Activated T-cell treated with anti-CD3 and anti-CD28 coated beads for 1 hour (primary cell): ENCODE data around the gene PPP1R3A.
"Not testable (repeated sequence)": the region's sequence is repeated elsewhere in the genome, so short reads cannot be mapped to it uniquely, and the experiment has no call there.

ENCODE experiments used
- DNase-seq: peaks from one replicate; pipeline ENCODE4 v3.0.0-alpha.2; 2020; ENCODE audit warnings: low read depth

PPP1R3A gene

GRCh38 chr7:113918946-113919345 is at the start of gene PPP1R3A:
PPP1R3A (minus strand) TSS chr7:113919009; CDS start chr7:113918996, 13 bp downstream.
- no peak for DNase-seq

GRCh38 chr7:113963356-113963755 is 44.5 kb upstream of the PPP1R3A start:
- DNase-seq: no peak

GRCh38 chr7:113959910-113960309 is 41.1 kb upstream of the PPP1R3A start:
- DNase-seq: no peak

GRCh38 chr7:113955157-113955556 is 36.3 kb upstream of the PPP1R3A start:
- no peak for DNase-seq

- no peak for DNase-seq
These were observed 34.7 kb upstream of the PPP1R3A start for GRCh38 chr7:113953553-113953952.

GRCh38 chr7:113945018-113945938 is 26.5 kb upstream of the PPP1R3A start:
- DNase-seq: no peak

GRCh38 chr7:113936982-113937381 is 18.2 kb upstream of the PPP1R3A start:
- DNase-seq: no peak

GRCh38 chr7:113936535-113936934 is 17.7 kb upstream of the PPP1R3A start:
- DNase-seq: no peak

GRCh38 chr7:113929389-113929788 is 10.6 kb upstream of the PPP1R3A start:
- not testable (repeated sequence) for DNase-seq

- DNase-seq: no peak
These were observed 9.3 kb upstream of the PPP1R3A start for GRCh38 chr7:113928112-113928511.

- DNase-seq: no peak
These were observed 3.2 kb upstream of the PPP1R3A start for GRCh38 chr7:113922049-113922448.

- DNase-seq: no peak
These were observed 2.6 kb upstream of the PPP1R3A start for GRCh38 chr7:113921363-113921762.

GRCh38 chr7:113917840-113918239 is 969 bp downstream of the PPP1R3A start:
- DNase-seq: no peak

GRCh38 chr7:113915956-113916355 is 2.9 kb downstream of the PPP1R3A start:
- DNase-seq: no peak

- no peak for DNase-seq
These were observed 5.9 kb downstream of the PPP1R3A start for GRCh38 chr7:113912876-113913275.

GRCh38 chr7:113907617-113908016 is 11.2 kb downstream of the PPP1R3A start:
- no peak for DNase-seq

- no peak for DNase-seq
These were observed 14.3 kb downstream of the PPP1R3A start for GRCh38 chr7:113904521-113904920.

- no peak for DNase-seq
These were observed 26.0 kb downstream of the PPP1R3A start for GRCh38 chr7:113892818-113893217.

GRCh38 chr7:113891828-113892227 is 27.0 kb downstream of the PPP1R3A start:
- DNase-seq: no peak

GRCh38 chr7:113891031-113891350 is 27.8 kb downstream of the PPP1R3A start:
- no peak for DNase-seq

- no peak for DNase-seq
These were observed 28.3 kb downstream of the PPP1R3A start for GRCh38 chr7:113890331-113891030.

GRCh38 chr7:113883096-113883495 is 35.7 kb downstream of the PPP1R3A start:
- no peak for DNase-seq

GRCh38 chr7:113880559-113880958 is 38.2 kb downstream of the PPP1R3A start:
- no peak for DNase-seq
